Measurements from ENCODE around the gene GSTM2. TPM values are rescaled to one million over a fixed set of nuclear protein-coding genes. Genes with fewer than 3 reads are reported as not detected.

The GSTM2 gene
- total RNA-seq, 1 experiment from 2014 or later = 19.3 TPM

GRCh38 chr1:109625601-109626560 lies 42.0 kb upstream of the GSTM2 start:
- H3K9me3 ChIP-seq (replicated peaks) = no peaks in the 10 kb centered on the region
- no peak overlapping the region for H3K4me3 ChIP-seq
- DNase-seq (ENCODE audit: low read depth in 1 of 2, low spot score in 2 of 2) = no peak
- no peaks in the 10 kb centered on the region for H3K27me3 ChIP-seq (replicated peaks)
- H3K36me3 ChIP-seq = peaks cover 47% of the 10 kb centered on the region
- H3K27ac ChIP-seq = no peak overlapping the region
- H3K4me1 ChIP-seq (replicated peaks) = peaks cover 7% of the 10 kb centered on the region

DNA sequence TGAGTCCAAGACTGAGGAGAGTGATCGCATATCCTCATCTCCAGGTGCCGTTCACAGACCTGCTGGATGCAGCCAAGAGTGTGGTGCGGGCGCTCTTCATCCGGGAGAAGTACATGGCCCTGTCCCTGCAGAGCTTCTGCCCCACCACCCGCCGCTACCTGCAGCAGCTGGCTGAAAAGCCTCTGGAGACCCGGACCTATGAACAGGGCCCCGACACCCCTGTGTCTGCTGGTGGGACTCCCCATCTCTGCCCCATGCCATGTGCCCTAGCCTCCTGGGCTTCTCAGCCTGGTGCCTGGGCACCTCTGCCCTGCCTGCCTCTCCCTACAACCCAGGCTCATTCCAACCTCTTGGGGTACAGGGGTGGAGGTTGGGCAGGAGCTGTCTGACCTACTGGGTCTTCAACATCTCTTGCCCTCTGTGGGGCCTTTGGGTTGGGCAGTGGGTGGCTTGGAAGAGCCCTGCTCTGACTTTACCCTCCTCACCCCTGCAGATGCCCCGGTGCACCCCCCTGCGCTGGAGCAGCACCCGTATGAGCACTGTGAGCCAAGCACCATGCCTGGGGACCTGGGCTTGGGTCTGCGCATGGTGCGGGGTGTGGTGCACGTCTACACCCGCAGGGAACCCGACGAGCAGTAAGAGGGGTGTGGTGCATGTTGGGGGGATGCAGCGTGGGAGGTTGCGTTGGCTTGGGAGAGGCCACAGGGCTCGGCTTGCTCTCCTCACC lies 41.0 kb upstream of the GSTM2 start:
- H3K27me3 ChIP-seq (replicated peaks) = no peaks in the 10 kb centered on the region
- H3K27ac ChIP-seq = no peak overlapping the region
- H3K4me1 ChIP-seq (replicated peaks) = peaks cover 2% of the 10 kb centered on the region
- H3K36me3 ChIP-seq = peaks cover 53% of the 10 kb centered on the region
- H3K9me3 ChIP-seq (replicated peaks) = no peaks in the 10 kb centered on the region
- H3K4me3 ChIP-seq = no peak overlapping the region
- DNase-seq (ENCODE audit: low read depth in 1 of 2, low spot score in 2 of 2) = no peak

DNA sequence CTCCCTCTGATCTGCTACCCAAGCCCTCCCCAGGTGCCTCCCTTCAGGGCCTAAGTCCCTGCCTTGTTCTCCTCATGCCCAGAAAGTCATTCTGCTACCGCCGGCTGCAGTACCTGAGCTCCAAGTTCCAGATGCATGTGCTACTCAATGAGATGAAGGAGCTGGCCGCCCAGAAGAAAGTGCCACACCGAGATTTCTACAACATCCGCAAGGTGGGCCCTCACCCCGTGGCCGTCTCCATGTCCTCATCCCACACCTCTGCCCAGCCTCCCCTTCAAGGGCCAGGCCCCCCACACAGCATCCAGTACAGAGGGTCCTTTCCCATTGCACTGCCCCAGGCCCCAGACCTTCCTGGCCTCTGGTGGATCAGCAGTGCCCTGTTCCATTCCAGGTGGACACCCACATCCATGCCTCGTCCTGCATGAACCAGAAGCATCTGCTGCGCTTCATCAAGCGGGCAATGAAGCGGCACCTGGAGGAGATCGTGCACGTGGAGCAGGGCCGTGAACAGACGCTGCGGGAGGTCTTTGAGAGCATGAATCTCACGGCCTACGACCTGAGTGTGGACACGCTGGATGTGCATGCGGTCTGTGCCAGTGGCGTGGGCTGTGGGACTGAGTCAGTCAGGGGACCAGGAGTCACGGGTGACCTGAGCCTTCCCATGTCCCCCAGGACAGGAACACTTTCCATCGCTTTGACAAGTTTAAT lies 40.0 kb upstream of the GSTM2 start:
- Histone ChIP-seq H3K4me3 (no peak overlapping the region), H3K36me3 (peaks cover 52% of the 10 kb centered on the region), H3K27ac (no peak overlapping the region), H3K4me1 (replicated peaks) (no peaks in the 10 kb centered on the region), H3K27me3 (replicated peaks) (no peaks in the 10 kb centered on the region), H3K9me3 (replicated peaks) (no peaks in the 10 kb centered on the region)
- no peak for DNase-seq (ENCODE audit: low read depth in 1 of 2, low spot score in 2 of 2)

GRCh38 chr1:109628540-109629321 lies 39.1 kb upstream of the GSTM2 start:
- Histone ChIP-seq H3K4me3 (no peak overlapping the region), H3K4me1 (replicated peaks) (no peaks in the 10 kb centered on the region), H3K9me3 (replicated peaks) (no peaks in the 10 kb centered on the region), H3K27ac (no peak overlapping the region), H3K27me3 (replicated peaks) (no peaks in the 10 kb centered on the region), H3K36me3 (peaks cover 52% of the 10 kb centered on the region)
- no peak for DNase-seq (ENCODE audit: low read depth in 1 of 2, low spot score in 2 of 2)

DNA sequence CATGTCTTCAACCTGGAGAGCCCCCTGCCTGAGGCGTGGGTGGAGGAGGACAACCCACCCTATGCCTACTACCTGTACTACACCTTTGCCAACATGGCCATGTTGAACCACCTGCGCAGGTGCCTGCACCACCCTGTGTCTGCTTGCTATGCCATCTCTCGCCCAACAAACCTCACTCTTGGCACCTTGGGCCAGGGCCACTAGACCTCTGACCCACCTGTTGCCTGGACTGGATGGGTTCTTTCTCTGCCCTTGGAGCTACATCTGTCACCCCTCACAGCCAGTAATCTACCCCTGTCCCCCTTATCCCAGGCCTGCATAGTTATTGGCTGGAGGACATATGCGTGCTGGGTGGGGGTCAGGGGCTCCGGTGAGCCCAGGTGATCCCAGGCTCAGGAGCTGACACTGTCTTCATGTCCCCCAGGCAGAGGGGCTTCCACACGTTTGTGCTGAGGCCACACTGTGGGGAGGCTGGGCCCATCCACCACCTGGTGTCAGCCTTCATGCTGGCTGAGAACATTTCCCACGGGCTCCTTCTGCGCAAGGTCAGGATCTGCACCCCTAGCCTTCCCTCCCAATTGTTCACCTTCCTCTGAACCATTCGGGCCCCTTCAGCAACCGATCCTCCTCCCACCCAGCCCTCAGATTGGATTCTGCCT lies 38.4 kb upstream of the GSTM2 start:
- Histone ChIP-seq H3K27ac (no peak overlapping the region), H3K4me1 (replicated peaks) (no peaks in the 10 kb centered on the region), H3K9me3 (replicated peaks) (no peaks in the 10 kb centered on the region), H3K27me3 (replicated peaks) (no peaks in the 10 kb centered on the region), H3K4me3 (no peak overlapping the region), H3K36me3 (peaks cover 52% of the 10 kb centered on the region)
- DNase-seq (ENCODE audit: low read depth in 1 of 2, low spot score in 2 of 2) = no peak

DNA sequence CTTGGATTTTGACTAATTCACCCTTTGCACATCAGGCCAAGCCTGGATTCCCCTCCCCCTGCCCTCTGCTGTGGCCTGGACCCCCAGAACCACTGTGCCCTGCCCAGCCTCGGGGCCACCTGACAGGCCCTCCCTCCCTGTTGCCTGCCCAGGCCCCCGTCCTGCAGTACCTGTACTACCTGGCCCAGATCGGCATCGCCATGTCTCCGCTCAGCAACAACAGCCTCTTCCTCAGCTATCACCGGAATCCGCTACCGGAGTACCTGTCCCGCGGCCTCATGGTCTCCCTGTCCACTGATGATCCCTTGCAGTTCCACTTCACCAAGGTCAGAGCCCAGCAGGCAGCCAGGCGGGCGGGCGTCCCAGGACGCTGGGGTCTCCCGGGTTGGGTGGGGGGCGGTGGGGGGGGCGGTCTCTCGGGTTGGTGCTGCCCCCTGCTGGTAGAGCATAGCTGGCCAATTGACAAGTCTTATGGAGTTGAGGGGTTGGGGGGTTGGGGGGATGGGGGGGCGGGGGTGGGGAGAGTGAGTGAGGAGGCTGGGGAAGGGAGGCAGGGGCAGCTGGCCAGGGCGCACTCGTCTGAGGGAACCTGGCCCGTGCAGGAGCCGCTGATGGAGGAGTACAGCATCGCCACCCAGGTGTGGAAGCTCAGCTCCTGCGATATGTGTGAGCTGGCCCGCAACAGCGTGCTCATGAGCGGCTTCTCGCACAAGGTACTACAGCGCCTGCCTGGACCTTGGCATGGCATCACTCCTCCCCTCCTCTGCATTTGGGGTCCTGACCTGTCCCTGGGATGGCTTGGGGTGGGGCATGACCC lies 37.6 kb upstream of the GSTM2 start:
- H3K9me3 ChIP-seq (replicated peaks) = no peaks in the 10 kb centered on the region
- peak in 1 of 2 experiments; percentile 28 for DNase-seq (ENCODE audit: low read depth in 1 of 2, low spot score in 2 of 2)
- no peak overlapping the region for H3K4me3 ChIP-seq
- no peaks in the 10 kb centered on the region for H3K27me3 ChIP-seq (replicated peaks)
- no peaks in the 10 kb centered on the region for H3K4me1 ChIP-seq (replicated peaks)
- H3K36me3 ChIP-seq = peaks cover 52% of the 10 kb centered on the region
- H3K27ac ChIP-seq = no peak overlapping the region

DNA sequence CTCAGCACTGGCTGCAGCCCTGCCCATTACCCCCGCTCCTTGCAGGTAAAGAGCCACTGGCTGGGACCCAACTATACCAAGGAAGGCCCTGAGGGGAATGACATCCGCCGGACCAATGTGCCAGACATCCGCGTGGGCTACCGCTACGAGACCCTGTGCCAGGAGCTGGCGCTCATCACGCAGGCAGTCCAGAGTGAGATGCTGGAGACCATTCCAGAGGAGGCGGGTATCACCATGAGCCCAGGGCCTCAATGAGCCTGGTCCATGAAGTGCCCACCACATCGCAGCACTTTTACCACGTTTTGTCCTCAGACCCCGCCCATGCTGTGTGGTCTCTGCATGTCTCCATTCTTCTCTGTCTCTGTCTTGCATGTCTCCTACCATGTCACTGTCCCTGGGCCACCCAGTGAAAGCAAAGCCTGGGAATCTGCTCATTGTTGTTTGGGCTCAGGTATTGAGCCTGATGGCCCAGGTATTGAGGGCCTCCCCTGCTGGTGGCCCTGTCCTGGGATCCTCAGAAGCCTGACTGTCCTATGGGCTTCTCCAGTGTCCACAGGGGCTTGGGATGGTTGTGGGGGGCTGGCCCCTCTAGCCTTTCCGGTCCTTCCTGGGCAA lies 36.9 kb upstream of the GSTM2 start:
- no peak for DNase-seq (ENCODE audit: low read depth in 1 of 2, low spot score in 2 of 2)
- Histone ChIP-seq H3K4me1 (replicated peaks) (peaks cover under 1% of the 10 kb centered on the region), H3K4me3 (no peak overlapping the region), H3K9me3 (replicated peaks) (no peaks in the 10 kb centered on the region), H3K36me3 (peaks cover 52% of the 10 kb centered on the region), H3K27me3 (replicated peaks) (no peaks in the 10 kb centered on the region), H3K27ac (no peak overlapping the region)

DNA sequence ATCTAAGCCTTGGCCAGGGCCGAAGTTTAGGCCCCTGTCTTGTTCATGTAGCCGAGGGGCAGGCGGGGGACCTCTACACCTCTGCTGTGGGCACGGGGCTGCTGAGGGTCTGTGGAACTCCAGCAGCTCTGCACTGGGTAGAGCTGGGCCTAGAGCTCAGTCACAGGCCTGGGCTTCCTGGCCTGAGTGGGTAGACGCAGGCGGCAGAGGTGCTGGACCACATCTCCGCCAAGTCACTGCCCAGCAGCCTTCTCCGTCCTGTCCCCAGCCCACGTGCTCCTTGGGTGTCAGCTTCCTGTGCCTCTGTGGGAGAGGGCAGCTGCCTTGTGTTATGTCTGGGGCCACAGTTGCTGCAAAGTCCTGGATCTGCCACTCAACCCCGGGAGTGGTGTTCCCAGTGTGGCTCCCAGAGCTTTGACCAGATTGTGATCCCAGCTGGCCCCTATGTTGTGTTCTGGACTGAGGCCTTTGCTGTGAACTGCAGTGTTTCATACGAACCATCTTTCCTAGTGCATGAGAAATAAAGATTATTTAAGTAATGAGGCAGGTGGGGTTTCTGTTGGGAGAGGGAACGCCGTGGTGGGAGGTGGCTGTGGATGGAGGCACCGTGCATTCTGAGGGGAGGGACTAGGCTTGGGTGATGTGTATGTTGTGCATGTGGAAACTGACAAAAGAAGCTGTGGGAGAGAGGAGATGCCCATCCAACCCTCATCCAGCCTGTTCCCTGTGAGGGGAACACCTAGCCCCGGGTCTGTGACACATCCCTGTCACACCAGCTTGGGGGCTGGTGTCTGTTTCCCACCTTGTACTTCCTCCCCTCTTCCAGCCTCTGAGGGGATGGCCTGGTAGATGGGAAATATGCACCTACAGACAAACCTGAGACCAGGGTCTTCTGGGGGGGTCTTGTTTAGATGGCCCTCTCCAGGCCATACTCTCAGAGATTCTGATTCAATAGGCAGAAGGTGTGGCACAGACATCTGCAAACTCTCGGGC lies 36.0 kb upstream of the GSTM2 start:
- Histone ChIP-seq H3K27ac (no peak overlapping the region), H3K4me1 (replicated peaks) (peaks cover 7% of the 10 kb centered on the region), H3K9me3 (replicated peaks) (no peaks in the 10 kb centered on the region), H3K36me3 (peaks cover 46% of the 10 kb centered on the region), H3K27me3 (replicated peaks) (no peaks in the 10 kb centered on the region), H3K4me3 (no peak overlapping the region)
- peak in 1 of 2 experiments; percentile 30 for DNase-seq (ENCODE audit: low read depth in 1 of 2, low spot score in 2 of 2)

DNA sequence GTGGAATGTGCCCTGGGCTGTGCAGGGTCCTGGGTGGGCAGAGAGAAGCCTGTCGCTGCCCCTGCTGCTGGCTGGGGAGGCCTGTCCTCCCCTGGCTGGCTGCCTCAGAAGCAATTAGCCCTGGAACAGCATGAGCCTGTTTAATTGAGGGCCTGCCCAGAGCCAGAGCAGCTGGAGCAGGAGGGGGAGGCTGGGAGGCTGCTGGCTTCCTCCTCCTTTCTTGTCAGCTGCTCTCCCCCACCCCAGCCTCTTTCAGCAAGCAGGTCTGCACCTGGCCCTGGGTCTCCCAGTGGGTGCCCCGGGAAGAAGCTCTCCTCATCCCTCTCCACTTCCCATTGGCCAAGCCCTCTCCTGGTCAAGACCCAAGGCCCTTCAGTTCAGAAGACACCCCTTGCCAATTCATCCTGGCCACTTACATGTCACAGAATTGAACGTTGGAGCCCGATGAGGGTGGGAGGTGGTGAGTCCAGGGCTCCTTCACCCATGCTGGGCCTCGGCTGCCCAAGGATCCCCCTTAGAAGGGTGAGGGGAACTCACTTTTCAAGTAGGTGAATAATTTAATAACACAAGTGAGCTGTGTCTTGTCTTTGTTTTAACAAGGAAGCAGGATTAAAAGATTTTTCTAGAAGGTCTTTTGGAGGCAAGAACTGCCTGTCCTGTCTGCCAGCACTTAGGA lies 35.0 kb upstream of the GSTM2 start:
- Histone ChIP-seq H3K4me3 (no peak overlapping the region), H3K36me3 (peaks cover 36% of the 10 kb centered on the region), H3K27me3 (replicated peaks) (no peaks in the 10 kb centered on the region), H3K9me3 (replicated peaks) (no peaks in the 10 kb centered on the region), H3K27ac (no peak overlapping the region), H3K4me1 (replicated peaks) (peaks cover 7% of the 10 kb centered on the region)
- peak in 1 of 2 experiments; percentile 36 for DNase-seq (ENCODE audit: low read depth in 1 of 2, low spot score in 2 of 2)

DNA sequence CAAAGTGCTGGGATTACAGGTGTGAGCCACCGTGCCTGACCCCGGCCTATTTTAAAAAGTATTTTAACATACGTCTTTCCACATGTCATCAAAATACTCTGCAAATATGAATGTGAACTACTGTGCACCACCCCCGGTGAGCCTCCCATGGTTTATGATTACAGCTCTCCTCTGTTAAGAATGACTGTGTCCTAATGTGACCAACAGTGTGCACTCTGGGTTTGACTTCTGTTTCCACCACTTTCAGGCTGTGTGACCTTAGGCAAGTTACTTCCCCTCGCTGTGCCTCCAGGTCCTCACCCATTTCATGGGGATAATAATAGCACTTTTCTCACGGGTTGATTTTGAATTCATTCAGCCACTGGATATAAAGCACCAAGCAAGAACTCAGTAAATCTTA lies 33.6 kb upstream of the GSTM2 start:
- H3K27ac ChIP-seq = no peak overlapping the region
- no peak for DNase-seq (ENCODE audit: low read depth in 1 of 2, low spot score in 2 of 2)
- H3K9me3 ChIP-seq (replicated peaks) = no peaks in the 10 kb centered on the region
- H3K4me1 ChIP-seq (replicated peaks) = peaks cover 7% of the 10 kb centered on the region
- peaks cover 21% of the 10 kb centered on the region for H3K36me3 ChIP-seq
- no peaks in the 10 kb centered on the region for H3K27me3 ChIP-seq (replicated peaks)
- H3K4me3 ChIP-seq = no peak overlapping the region

All from SJSA1 (cell line).